GM18861 (cell line): Measurements from ENCODE around the gene BBX.

ENCODE experiments used
- ATAC-seq: cut with Tn5 transposase; IDR thresholded peaks from one replicate; pipeline ENCODE4 v1.9.1; 2021; ENCODE audit not compliant: unreplicated experiment

The BBX gene

DNA sequence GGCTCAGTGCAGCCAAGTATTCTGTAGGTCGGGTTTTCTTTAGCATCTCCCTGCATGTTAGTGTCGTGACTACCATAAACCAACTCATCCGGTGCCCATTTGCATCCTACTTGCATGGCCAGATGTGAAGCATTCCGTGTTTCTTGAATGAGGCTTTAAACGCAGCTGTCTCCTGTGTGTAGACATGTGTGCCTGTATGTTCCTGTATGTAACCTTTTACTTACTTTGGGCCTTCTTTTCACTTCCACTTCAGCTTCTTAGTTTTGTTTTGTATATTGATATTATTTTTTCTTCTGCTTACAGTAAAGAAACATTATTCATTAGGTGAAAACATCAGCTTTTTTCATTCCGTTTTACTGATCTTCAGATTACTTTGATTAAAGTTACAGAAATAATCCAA is 267.9 kb downstream of the BBX start:
- ATAC-seq = no peak

DNA sequence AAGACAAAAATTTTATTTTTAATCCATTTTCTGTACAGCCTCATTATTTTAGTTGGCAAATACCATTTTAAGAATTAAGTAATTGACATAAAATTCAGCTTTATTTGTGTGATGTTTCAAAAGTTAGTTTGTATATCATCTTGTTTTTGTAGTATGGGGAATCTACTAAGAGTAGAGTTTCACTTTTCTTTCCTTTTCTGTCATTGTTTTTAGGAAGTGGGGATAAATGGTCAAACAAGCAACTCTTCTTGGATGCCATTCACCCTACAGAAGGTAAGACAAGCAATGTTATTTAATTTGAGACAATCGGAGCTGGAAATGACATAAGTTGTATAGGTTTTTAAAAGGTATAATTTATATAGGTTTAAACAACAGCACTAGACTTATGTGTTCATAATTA is 268.3 kb downstream of the BBX start:
- no peak for ATAC-seq

DNA sequence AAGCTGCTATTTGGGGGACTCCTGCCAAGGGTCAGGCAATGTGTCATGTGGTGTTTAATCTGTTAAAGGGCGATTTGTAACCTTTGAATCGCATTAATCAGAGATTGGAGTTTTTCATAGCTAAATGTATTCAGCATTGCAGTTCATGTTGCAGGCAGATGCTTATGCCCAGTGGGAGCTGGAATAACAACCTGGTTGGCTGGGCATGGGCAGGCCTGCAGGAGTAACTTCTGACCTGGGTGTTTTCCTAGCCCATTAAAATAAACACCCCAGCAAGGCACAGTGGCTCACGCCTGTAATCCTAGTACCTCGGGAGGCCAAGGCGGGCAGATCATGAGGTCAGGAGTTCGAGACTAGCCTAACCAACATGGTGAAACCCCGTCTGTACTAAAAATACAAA is 268.7 kb downstream of the BBX start:
- no peak for ATAC-seq

DNA sequence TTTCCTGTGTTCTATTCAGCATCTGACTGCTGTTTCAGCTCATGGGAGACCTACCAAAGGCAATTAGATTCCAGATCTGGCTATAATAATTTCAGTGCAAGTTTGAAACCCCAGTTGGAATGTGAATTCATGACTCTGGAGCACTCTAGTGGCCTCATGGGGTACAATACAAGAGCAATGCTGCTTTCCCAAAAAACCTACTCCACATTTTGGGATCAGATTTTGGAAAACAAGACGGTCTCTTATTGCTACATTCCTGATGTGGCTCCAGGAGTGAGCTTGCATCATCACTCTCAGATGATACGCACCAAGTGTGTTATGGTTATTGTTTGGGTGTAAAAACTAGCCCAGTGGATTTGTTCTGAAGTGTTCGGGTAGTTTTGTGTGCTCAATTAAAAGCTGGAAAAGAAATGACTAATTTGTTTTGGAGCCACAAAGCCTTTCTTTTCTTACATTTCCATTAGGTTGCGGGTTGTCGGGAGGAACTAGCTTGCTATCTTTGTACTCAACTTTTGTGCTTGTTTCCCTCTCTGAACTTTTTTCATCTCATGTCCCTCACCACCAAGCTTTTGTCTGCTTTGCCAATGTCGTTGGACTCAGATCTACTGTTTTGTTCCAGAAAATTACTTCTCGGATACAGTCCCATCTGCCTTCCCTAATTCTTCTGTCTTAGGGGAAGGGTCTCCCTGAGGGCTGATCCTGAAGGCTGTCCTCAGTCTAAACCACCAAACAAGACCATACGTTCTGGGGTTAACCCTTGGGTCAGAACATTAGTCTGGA is 272.1 kb downstream of the BBX start:
- ATAC-seq = no peak

DNA sequence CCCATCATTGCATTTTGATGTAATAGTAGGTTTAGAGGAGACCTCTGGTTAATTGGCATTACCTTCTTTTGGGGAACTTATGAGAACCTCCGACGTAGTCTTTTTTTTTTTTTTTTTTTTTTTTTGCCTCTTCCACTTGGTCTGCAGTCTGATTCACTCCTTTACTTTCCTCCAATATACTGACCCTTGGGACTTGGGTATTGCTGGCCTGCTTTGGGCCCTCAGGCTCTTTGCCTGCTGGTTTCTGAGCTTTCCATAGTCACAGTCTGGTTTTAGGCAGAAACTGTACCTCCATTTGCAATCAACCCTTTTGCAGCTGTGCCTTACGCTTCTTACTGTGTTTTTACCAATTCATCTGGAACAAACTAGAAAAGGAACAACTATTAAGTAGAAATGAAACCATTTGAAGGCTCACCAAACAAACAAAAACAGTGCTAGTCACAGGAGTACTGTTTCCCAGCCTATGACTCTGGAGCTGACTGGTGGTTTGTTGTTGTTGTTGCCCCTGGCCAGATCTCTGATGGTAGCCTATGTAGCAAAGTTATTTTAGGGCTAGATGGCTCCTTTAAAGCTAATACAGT is 272.8 kb downstream of the BBX start:
- no peak for ATAC-seq

DNA sequence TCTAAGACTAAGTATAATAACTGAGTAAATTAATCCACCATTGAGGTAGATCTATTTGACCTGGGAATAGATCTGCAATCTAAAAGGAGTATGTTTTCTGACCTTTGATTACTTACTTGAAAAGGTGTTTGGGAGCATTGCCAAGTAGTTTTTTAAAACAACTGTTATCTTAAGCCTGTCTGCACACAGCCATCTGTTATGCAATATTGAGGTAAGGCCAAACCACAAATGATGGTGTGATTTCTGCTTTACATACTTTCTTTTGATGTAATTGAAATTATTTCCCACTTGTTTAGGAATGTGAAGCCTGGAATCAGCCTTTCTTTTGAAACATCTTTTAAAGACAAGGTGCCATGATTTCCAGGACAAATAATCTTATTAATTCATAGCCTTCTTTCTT is 274.0 kb downstream of the BBX start:
- ATAC-seq = no peak

DNA sequence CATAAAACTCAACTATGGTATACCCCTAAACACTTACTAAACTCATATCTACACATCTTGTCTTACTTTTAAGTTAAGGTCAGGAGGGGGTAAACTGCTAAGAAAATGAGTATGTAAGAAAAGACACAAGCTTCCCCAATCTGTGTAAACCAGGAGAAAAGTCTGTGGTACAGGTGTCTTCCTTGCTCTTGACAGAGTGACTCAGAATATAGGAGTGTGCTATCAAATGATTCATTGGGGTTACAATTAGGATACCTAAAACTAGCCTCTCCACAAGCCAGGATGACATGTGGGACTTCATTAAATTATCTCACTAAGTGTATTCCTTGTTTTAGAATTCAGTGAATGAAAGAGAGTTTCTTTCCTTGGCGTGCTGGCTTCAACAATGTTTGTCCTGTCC is 274.8 kb downstream of the BBX start:
- no peak for ATAC-seq

DNA sequence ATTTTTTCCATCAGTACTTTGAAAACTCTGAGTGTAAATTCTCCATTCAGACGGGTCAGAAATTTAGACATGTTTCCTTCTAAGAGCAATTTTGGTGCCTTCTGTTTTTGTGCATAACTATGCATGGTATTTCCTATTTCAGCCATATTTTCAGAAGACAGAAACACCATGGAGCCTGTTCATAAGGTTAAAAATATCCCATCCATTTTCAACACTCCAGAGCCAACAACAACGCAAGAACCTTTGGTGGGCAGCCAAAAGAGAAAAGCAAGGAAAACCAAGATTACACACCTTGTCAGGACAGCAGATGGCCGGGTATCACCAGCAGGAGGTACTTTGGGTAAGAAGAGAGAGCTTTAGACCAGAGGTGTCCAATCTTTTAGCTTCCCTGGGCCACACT is 275.6 kb downstream of the BBX start:
- no peak for ATAC-seq

DNA sequence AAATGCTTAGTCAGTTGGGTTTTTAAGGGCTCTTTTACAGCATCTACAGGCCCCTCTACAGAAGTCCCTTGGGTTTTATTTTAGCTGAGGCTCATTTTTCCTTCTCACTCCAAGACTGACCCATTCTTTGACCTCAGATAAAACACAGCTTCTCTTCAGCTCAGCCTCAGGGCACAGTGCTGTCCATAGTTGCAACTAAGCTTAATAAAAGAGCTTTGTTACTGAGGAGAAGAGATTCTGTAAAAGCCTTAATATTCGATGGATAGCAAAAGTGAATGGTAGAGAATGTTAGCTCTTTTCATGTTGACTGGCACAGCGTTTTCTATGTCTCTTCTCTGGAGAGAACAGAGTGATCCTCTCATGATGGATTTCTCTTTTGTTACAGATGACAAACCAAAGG is 277.9 kb downstream of the BBX start:
- ATAC-seq = no peak

DNA sequence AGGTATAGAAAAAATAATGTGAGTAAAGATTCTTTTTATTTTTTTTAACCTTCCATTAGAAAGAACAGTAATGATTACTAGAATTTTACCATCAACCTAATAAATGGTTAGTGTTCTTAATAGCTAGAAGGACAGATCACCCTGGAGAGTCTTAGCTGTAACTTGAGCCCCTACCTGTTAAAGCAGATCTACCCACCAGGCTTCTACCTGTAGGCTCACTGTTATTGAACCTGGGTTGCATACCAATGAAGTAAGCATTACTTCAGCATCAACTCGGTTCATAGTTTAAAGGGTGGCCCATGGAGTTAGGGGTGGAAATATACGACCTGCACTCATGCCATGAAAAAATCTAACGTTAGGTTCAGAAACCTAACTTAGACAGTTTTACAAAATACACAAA is 280.4 kb downstream of the BBX start:
- ATAC-seq = no peak

DNA sequence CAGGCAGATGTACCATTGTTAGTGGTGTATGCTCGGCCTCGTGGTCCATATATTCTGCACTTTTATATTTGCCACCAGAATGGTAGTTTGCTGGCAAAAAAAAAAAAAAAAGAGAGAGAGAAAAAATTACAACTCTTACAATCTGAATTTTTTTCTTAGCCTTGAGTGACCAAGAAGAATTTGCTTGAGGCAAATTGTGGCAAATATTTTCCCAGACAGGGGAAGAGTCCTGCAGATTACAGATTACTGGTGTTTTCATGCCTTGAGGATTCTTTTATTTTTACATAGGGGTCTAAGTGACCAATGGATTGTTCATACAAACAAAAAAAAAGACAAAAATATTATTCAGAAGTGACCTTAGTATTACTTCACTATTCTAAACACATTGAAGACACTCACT is 283.3 kb downstream of the BBX start:
- no peak for ATAC-seq

DNA sequence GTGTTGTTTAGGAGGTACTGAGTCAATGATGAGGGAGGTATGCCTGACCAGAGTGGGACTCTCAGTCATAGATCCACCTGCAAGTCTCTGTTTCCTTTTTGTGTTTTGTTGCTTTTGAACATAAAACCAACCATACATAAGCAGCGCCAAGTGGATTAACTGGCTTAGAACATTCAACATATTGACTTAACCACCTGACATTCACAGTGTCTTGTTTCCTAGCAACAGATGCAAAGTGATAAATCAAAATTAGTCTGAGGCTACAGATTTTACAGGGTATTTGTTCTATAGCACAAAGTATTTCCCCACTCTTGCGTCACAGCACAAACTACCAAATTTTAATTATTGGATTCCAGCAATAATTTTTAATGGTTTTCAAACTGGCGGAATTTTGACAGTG is 283.8 kb downstream of the BBX start:
- ATAC-seq = no peak

DNA sequence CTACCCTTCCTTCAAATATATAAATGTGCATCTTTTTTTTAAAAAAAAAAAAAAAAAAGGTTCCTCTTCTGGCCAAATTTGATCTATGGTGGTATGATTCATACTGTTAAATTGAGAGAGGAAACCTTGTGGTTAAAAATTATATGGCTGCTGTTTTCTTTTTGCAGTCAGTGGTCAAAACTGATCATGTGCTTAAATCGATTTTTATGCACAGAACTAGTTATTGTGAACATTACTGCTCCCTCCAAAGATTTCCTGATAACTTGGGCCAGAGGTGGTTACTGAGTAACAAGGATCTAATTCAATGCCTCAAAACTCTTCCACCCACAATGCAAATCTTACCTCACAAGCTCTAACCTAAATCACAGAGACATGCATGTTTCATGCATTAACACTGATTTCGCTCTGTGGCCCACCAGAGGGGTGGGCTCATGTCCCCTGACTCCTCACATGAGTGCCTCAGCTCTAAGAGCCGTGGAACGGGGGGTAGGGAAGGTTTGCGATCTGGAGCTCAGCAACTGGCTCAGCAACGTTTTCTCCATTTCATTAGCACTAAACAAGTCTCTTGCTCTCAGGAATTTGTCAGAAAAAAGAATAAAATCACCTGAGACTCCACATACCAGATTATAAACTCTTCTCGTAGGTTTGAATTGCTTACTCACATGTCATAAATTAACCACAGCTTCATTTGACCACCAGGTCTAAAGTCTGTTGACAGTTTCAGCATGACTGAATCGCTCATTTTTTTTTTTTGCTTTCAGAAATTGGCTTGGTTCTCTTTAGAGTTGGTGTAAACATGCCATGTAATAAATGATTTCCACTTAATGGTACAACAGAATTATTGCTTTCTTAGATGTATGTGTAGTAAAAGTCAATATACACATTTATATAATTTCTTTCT is 287.7 kb downstream of the BBX start:
- ATAC-seq = peak; percentile 70

DNA sequence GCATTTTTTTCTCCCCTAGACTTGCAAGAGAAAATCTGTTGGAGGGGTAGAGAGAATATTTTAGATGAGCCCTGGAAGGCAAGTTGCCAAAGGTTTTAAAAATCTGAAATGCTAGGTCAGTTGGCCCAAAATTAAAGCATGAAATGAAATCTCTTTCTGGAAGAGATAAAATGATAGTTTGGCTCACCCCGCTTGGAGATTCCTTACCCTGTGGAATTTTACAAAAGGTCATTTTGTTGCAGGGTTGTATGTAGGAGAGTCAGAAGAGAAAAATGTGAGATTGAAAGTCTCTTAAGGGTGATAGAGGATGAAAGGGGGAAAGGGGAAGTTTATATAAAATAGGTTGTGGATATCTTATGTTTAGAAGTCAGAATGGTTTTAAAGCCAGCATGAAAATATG is 290.3 kb downstream of the BBX start:
- no peak for ATAC-seq

DNA sequence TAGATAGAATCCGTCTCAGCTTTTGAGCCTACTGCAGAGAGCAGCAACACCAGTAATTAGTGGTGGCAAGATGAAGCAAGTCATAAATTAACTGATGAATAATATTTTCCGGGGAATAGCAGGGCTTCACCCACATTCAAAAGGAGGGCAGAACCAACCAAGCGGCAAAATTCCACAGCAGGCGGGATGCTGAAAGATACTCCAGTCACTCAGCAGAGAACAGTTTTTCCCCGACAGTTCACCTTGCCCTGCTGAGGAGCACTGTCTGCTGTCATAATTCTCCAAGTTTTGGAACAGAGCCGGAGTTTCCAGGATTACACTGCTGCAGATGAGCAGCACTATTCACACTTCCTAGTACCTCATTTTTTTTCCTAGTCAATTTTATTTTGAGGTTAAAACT is 293.3 kb downstream of the BBX start:
- ATAC-seq = no peak

DNA sequence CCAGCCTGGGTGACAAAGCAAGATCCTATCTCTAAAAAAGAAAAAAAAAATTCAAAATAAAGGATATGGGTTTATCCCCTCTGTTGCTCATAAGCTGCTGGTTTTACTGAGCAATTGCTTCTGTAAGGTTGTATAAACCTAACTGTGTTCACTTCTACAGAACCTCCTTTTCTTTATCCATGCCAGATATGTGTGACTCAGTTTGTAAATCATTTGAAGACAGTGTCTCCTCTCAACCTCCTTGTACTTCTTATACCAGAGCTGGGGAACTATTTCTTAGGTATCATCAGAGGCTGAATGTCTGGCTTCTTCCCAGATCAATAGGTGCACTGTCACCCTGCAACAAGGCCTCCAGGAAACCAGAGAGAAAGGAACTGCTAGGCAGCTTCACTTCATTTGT is 294.3 kb downstream of the BBX start:
- no peak for ATAC-seq

DNA sequence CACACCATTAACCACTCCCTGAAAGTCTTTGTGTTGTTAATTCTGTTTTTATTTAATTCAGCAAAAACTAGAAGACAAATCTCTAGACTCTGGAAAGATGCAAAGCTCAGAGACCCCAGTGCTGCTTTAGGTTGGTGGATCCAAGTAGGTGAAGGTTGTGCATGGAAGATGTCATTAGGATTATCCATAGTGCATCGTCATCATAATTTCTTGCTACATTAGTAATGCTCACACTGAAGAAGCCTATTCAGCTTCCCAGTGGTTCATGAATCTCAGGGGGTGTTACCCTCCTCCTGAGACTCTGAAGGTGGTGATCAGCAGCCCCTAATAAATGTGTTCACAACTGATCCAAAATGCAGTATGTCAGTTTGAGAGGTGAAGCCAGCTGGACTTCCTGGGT is 295.3 kb downstream of the BBX start:
- ATAC-seq = no peak

DNA sequence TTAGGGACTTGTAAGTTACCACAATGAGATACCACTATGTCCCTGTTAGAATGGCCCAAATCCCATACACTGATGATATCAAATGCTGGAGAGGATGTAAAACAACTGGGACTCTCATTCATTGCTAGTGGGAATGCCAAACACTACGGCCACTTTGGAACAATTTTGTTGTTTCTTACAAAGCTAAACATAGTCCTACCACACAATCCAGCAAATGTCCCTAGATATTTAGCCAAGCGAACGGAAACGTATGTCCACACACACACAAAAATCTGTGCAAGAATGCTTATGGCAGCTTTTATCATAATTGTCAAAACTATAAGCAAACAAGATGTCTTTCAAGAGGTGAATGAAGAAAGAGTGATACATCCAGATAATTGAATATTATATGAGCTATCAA is 296.9 kb downstream of the BBX start:
- ATAC-seq = no peak

DNA sequence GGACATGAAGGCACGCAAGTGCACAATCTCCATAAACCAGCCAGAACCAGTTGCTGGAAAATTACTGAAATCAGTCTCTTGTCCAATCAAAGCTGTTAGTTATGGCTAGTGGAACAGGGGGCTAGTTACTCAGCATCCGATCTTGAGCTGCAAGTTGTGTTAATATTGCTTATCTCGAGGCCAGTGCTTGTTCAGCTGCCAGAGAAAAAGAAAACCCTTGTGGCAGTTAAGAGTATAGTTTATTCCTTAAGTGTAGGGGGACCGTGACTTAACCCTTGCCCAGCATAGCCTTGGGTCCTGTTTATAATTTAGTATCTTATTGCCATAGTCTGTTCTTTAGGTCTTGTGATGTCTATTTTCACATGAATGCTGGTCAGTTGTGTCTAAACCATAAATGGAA is 299.5 kb downstream of the BBX start:
- ATAC-seq = no peak

DNA sequence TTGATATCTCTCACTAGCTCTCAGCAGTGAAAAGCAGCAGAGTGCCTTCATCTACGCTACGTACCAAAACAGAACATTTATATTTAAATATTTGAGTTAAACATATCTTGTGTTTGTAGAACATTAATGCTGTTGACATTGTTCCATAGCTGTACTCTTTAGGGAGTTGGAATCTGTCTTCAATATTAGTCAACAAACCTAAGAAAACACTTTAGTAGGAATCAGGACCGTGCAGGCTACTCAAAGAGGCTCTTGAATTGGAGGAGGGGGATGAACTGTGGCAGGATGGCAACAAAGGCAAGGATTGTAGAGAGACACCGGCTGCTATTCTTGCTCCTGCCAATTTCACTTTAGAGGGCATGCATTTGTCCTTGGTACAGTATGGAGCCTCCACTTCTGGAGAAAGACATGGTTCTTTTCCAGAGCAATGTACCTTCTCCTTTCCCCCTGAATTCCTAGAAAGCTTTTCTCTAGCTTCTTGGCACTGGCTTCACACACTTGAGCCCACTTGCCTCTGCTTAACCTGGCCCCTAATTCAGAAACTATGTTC is 302.1 kb downstream of the BBX start:
- ATAC-seq = no peak

DNA sequence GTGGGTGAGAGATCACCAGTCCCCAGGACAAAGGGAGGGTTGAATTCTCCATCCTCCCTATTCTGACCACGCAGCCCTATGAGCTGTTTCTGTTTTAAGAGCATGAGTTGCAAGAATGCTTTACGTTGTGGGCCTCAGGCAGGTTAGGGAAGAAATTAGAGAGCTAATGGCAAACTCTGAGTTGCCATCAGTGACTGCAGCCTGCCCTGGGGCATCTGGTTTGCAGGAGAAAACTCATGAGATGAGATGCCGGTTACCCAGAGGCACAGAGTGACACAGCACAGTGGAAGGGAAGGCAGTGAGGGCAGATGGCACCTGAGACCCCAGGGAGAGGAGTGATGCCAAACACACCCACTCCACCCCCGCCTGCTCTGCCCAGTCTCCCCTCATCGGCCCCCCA is 302.8 kb downstream of the BBX start:
- ATAC-seq = no peak

DNA sequence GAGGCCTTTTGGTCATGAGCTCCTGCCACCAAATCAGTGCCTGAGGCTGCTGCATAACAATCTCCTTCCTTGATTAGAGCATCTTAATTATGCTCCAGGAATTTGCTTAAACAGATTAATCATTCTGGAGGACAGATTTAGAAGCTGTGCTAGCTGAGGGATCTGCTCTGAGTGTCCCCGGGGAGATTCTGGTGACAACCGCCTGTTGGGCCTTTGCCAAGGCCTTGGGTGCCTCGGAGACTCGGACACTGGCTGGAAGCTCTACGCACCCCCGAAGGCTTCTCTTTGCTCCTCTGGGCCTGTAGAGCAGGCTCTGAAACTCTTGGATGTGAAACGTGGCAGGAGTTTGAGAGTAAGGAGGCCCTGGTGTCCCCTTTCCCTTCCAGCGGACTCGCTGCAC is 304.0 kb downstream of the BBX start:
- ATAC-seq = no peak
